DND-41 (cell line): ENCODE measurements around the gene CPN2.

Source experiments
- ATAC-seq: fragments of 200-7000 bp; cut with Tn5 transposase; 3 replicates; pipeline ENCODE4 v1.9.1; 2021; ENCODE audit warnings: low read depth; ENCODE audit not compliant: insufficient read depth
- DNase-seq: peaks from one replicate; pipeline ENCODE4 v3.0.0-alpha.2; 2020
- H2AFZ ChIP-seq: 2 replicates; pipeline ENCODE4 v1.6.0; 2012; ENCODE audit warnings: low read depth, low read length
- H3K27ac ChIP-seq: 2 replicates; pipeline ENCODE4 v1.5.1; 2012; ENCODE audit warnings: low read length, inconsistent platforms
- H3K27me3 ChIP-seq: fragments of 200-600 bp; sonication (generic); 2 replicates; pipeline ENCODE4 v1.6.0; 2012; ENCODE audit warnings: low read length, mild to moderate bottlenecking, inconsistent platforms; ENCODE audit not compliant: insufficient read depth, poor library complexity
- H3K36me3 ChIP-seq: 2 replicates; pipeline ENCODE4 v1.5.1; 2012; ENCODE audit warnings: low read length, inconsistent platforms; ENCODE audit not compliant: insufficient read depth
- H3K4me1 ChIP-seq: 2 replicates; pipeline ENCODE4 v1.5.1; 2012; ENCODE audit warnings: mild to moderate bottlenecking, low read length; ENCODE audit not compliant: insufficient read depth
- H3K4me2 ChIP-seq: 2 replicates; pipeline ENCODE4 v1.6.0; 2012; ENCODE audit warnings: mild to moderate bottlenecking, moderate library complexity, low read length, inconsistent platforms; ENCODE audit not compliant: insufficient read depth
- H3K4me3 ChIP-seq, 2 experiments: fragments of 200-600 bp in 1 of 2; shearing (Covaris generic) in 1 of 2; 2 replicates each; pipeline ENCODE4 v1.5.1; 2012 to 2016; ENCODE audit warnings: inconsistent platforms in 2 of 2, low read length in 2 of 2, mild to moderate bottlenecking in 2 of 2, low read depth in 1 of 2, moderate library complexity in 1 of 2
- H3K79me2 ChIP-seq: 2 replicates; pipeline ENCODE4 v1.6.0; 2012; ENCODE audit warnings: low read length, inconsistent platforms; ENCODE audit not compliant: insufficient read depth
- H3K9ac ChIP-seq: 2 replicates; pipeline ENCODE4 v1.6.0; 2012; ENCODE audit warnings: low read depth, mild to moderate bottlenecking, inconsistent platforms, low read length, moderate library complexity
- H3K9me3 ChIP-seq: 2 replicates; pipeline ENCODE4 v1.5.1; 2012; ENCODE audit warnings: low read length, moderate library complexity, mild to moderate bottlenecking, inconsistent platforms; ENCODE audit not compliant: insufficient read depth, severe bottlenecking
- H4K20me1 ChIP-seq: 2 replicates; pipeline ENCODE4 v1.6.0; 2012; ENCODE audit warnings: low read length; ENCODE audit not compliant: insufficient read depth
- EZH2 ChIP-seq: IDR thresholded peaks from 3 replicates; pipeline ENCODE4 v1.6.1; 2012; ENCODE audit warnings: borderline replicate concordance, low read depth, mild to moderate bottlenecking, moderate library complexity, low read length, inconsistent platforms; ENCODE audit not compliant: severe bottlenecking
- TF ChIP-seq, protein P1 (sequence below): IDR thresholded peaks from 2 replicates; pipeline ENCODE4 v1.5.1; 2012; ENCODE audit warnings: borderline replicate concordance, low read length, moderate library complexity, mild to moderate bottlenecking; ENCODE audit not compliant: poor library complexity, severe bottlenecking; ENCODE audit errors: extremely low read depth

The CPN2 gene

DNA sequence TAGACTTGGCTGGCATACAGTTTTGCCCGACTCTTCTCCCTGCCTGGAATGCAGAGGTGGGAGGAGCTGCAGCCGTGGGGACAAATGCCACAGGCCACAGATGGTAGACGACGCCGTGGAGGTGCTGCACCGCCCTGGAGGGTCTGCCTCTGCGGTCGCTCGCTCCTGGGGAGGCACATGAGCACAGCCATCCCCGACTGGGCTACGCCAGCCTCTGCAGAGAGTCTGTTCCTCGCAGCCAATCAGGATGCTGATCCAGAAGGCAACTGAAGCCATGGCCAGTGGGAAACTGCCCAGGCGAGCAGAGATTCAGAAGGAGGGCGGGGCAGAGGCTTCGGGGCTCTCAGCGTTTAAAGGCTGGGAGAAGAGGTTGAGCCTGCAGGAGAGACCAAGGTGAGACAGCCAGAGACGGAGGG, 30.3 kb upstream of the CPN2 start:
- Histone ChIP-seq H3K4me3 (no peak overlapping the region), H4K20me1 (no peaks in the 10 kb centered on the region), H2AFZ (no peak overlapping the region), H3K4me2 (no peak overlapping the region), H3K79me2 (no peaks in the 10 kb centered on the region), H3K27ac (no peak overlapping the region), H3K9me3 (no peaks in the 10 kb centered on the region), H3K27me3 (peaks cover 3% of the 10 kb centered on the region), H3K9ac (no peak overlapping the region), H3K4me1 (no peaks in the 10 kb centered on the region), H3K36me3 (no peaks in the 10 kb centered on the region)
- ATAC-seq (no peak), DNase-seq (no peak)
- TF ChIP-seq, protein P1, sequence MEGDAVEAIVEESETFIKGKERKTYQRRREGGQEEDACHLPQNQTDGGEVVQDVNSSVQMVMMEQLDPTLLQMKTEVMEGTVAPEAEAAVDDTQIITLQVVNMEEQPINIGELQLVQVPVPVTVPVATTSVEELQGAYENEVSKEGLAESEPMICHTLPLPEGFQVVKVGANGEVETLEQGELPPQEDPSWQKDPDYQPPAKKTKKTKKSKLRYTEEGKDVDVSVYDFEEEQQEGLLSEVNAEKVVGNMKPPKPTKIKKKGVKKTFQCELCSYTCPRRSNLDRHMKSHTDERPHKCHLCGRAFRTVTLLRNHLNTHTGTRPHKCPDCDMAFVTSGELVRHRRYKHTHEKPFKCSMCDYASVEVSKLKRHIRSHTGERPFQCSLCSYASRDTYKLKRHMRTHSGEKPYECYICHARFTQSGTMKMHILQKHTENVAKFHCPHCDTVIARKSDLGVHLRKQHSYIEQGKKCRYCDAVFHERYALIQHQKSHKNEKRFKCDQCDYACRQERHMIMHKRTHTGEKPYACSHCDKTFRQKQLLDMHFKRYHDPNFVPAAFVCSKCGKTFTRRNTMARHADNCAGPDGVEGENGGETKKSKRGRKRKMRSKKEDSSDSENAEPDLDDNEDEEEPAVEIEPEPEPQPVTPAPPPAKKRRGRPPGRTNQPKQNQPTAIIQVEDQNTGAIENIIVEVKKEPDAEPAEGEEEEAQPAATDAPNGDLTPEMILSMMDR: no peak
- TF ChIP-seq EZH2: no peak

DNA sequence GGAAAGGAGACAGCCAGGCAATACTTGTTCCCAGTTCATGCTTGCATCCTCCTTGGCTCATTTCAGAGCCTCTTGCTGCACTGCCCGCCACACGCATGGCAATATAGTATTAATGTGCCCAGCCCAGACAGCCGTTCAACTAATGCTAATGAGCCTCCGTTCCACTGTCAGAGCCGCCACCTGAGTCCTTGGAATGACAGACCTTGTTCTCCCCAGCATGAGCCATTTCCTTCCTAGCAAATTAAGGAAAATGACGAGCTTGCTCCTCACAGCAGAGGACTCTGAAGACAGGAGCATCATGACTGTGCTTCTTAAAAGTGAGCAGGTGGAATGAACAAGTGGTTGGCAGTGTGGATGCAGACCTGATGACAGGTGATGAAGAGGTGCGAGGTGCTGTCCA, 29.2 kb upstream of the CPN2 start:
- no peak overlapping the region for H3K4me3 ChIP-seq
- H3K27me3 ChIP-seq: peaks cover 3% of the 10 kb centered on the region
- H2AFZ ChIP-seq: no peak overlapping the region
- DNase-seq (no peak), ATAC-seq (no peak)
- H3K79me2 ChIP-seq: no peaks in the 10 kb centered on the region
- TF ChIP-seq, protein P1: no peak
- TF ChIP-seq EZH2: no peak
- H3K27ac ChIP-seq: no peak overlapping the region
- no peaks in the 10 kb centered on the region for H3K4me1 ChIP-seq
- H4K20me1 ChIP-seq: no peaks in the 10 kb centered on the region
- no peak overlapping the region for H3K4me2 ChIP-seq
- H3K9ac ChIP-seq: no peak overlapping the region
- H3K36me3 ChIP-seq: no peaks in the 10 kb centered on the region
- H3K9me3 ChIP-seq: no peaks in the 10 kb centered on the region

DNA sequence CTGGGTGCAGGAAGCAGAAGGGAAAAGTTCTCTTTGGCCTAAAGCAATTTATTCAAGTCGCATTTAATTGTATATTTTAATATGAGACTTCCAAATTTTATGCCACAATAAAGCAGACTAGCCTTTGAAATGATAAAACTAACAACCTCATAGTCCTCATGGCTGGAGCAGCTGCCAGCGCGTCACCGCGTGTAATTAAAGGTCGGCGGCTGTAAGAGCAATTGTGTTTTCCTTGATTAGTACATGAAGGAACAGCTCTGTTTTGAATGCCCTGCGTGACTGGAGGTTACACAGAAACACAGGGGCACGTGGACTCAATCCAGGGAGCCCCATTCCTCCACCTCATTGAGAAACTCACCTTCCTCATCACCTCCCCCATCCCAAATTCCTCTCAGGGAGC, 28.5 kb upstream of the CPN2 start:
- Histone ChIP-seq H3K27me3 (peaks cover 3% of the 10 kb centered on the region), H3K9me3 (no peaks in the 10 kb centered on the region), H3K4me1 (no peaks in the 10 kb centered on the region), H3K4me2 (no peak overlapping the region), H3K79me2 (no peaks in the 10 kb centered on the region), H3K4me3 (no peak overlapping the region), H4K20me1 (no peaks in the 10 kb centered on the region), H3K36me3 (no peaks in the 10 kb centered on the region), H3K27ac (no peak overlapping the region), H3K9ac (no peak overlapping the region), H2AFZ (no peak overlapping the region)
- ATAC-seq: no peak
- TF ChIP-seq, protein P1: no peak
- TF ChIP-seq EZH2: no peak
- no peak for DNase-seq

DNA sequence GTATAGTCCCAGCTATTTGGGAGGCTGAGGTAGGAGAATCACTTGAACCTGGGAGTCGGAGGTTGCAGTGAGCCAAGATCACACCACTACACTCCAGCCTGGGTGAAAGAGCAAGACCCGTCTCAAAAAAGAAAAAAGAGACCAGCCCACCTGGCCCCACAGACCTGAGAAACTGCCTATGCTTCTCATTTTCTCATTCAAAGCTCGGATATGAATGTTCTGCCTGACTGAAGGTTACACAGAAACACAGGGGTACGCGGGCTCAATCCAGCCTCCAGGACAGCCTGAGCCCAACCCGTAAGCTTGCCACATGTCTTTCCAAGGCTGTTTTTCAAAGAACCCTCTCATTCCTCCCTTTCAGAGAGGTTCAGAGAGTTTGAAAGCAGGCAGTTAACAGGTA, 28.1 kb upstream of the CPN2 start:
- Histone ChIP-seq H3K36me3 (no peaks in the 10 kb centered on the region), H4K20me1 (no peaks in the 10 kb centered on the region), H3K4me2 (no peak overlapping the region), H3K4me1 (no peaks in the 10 kb centered on the region), H3K79me2 (no peaks in the 10 kb centered on the region), H3K9ac (no peak overlapping the region), H2AFZ (no peak overlapping the region), H3K27me3 (peaks cover 3% of the 10 kb centered on the region), H3K4me3 (no peak overlapping the region), H3K9me3 (no peaks in the 10 kb centered on the region), H3K27ac (no peak overlapping the region)
- TF ChIP-seq, protein P1: no peak
- no peak for TF ChIP-seq EZH2
- no peak; the same call in 2 of the 3 replicates for ATAC-seq
- DNase-seq: no peak
